PC-3 (cell line): ENCODE data around the gene GPN2.

Source experiments
- CTCF ChIP-seq: fragments of 300-600 bp; sonication (generic); conservative IDR thresholded peaks from 2 replicates; pipeline ENCODE4 v1.5.1; 2017; ENCODE audit warnings: antibody characterized with exemption, low read depth, mild to moderate bottlenecking, low read length
- EZH2 ChIP-seq: fragments of 300-600 bp; sonication (generic); IDR thresholded peaks from one replicate; pipeline ENCODE4 v1.6.1; 2017; ENCODE audit warnings: antibody characterized with exemption, mild to moderate bottlenecking, low read length; ENCODE audit not compliant: unreplicated experiment
- EZH2phosphoT487 ChIP-seq: fragments of 300-600 bp; sonication (generic); IDR thresholded peaks from 2 replicates; pipeline ENCODE4 v1.6.1; 2018; ENCODE audit warnings: mild to moderate bottlenecking, antibody characterized with exemption, low read length, borderline replicate concordance

- no peak for TF ChIP-seq CTCF
- no peak for TF ChIP-seq EZH2
- no peak for TF ChIP-seq EZH2phosphoT487
Observed at GRCh38 chr1:26829184-26829911, 60.7 kb downstream of the GPN2 start.
